GM12891 (cell line): ENCODE data around the gene PTPN14.

Source experiments
- POLR2A ChIP-seq: IDR thresholded peaks from 2 replicates; pipeline ENCODE4 v1.6.1; 2011; ENCODE audit warnings: low read depth, low read length, control low read depth
- POLR2AphosphoS5 ChIP-seq: IDR thresholded peaks from 2 replicates; pipeline ENCODE4 v1.6.1; 2011; ENCODE audit warnings: low read depth, low read length, control low read depth
- POU2F2 ChIP-seq: IDR thresholded peaks from 2 replicates; pipeline ENCODE4 v1.6.1; 2011; ENCODE audit warnings: low read depth, mild to moderate bottlenecking, control low read depth, low read length, moderate library complexity
- SPI1 ChIP-seq: IDR thresholded peaks from 2 replicates; pipeline ENCODE4 v1.6.1; 2011; ENCODE audit warnings: low read depth, low read length, control low read depth
- TAF1 ChIP-seq: IDR thresholded peaks from 2 replicates; pipeline ENCODE4 v1.6.1; 2011; ENCODE audit warnings: low read depth, low read length, control low read depth

- TF ChIP-seq SPI1 = no peak
- no peak for TF ChIP-seq POLR2A
- no peak for TF ChIP-seq POLR2AphosphoS5
- no peak for TF ChIP-seq POU2F2
- TF ChIP-seq TAF1 = no peak
Observed at GRCh38 chr1:214438075-214438474, 113.3 kb downstream of the PTPN14 start.
